GM13977 (cell line): Measurements from ENCODE around the gene CDKN2D.
"Not testable (repeated sequence)": the region's sequence is repeated elsewhere in the genome, so short reads cannot be mapped to it uniquely, and the experiment has no call there.

Experiments used
- DNase-seq: peaks from one replicate; pipeline ENCODE4 v3.0.0; 2012; ENCODE audit warnings: low spot score
- CTCF ChIP-seq: IDR thresholded peaks from 2 replicates; pipeline ENCODE4 v1.5.1; 2012; ENCODE audit warnings: mild to moderate bottlenecking, control low read depth; ENCODE audit not compliant: insufficient read depth; ENCODE audit errors: extremely low read depth, missing control alignments
- in situ Hi-C: fragments of 300-500 bp; cut with MboI; formaldehyde crosslinking; loops from one replicate; pipeline ENCODE4 v1.12.0; 2022; ENCODE audit warnings: low sequenced_read_pairs, low pct_unique_long_range_greater_than_20kb, mixed read lengths, inconsistent platforms; ENCODE audit not compliant: unreplicated experiment

CDKN2D gene

GRCh38 chr19:10580979-10581631 is 12.3 kb upstream of the CDKN2D start:
- TF ChIP-seq CTCF = peak; percentile 99
- DNase-seq = peak; percentile 82
- in situ Hi-C loops = loop anchor here (5.0 kb wide), 1 partner anchor 61 kb away; no protein-coding TSS in a partner anchor

- in situ Hi-C loops = no loop called here
- TF ChIP-seq CTCF = no peak
- no peak for DNase-seq
Measured at GRCh38 chr19:10577951-10578350, 9.2 kb upstream of the CDKN2D start.

- no peak for DNase-seq
- TF ChIP-seq CTCF = no peak
- in situ Hi-C loops = no loop called here
Measured at GRCh38 chr19:10575011-10575716, 6.4 kb upstream of the CDKN2D start.

GRCh38 chr19:10574462-10574861 is 5.7 kb upstream of the CDKN2D start:
- in situ Hi-C loops = no loop called here
- DNase-seq = no peak
- no peak for TF ChIP-seq CTCF

GRCh38 chr19:10573793-10574192 is 5.0 kb upstream of the CDKN2D start:
- DNase-seq, in situ Hi-C loops: not testable (repeated sequence)

- no peak for TF ChIP-seq CTCF
- peak; percentile 5 for DNase-seq
- in situ Hi-C loops = no loop called here
Measured at GRCh38 chr19:10568062-10568825, 535 bp downstream of the CDKN2D start.

- in situ Hi-C loops = no loop called here
- no peak for TF ChIP-seq CTCF
Measured at GRCh38 chr19:10567656-10568055, 1.1 kb downstream of the CDKN2D start.

More at GRCh38 chr19:10567656-10568055, 1.1 kb downstream of the CDKN2D start:
- DNase-seq = peak; percentile 4
